OCI-LY3 (cell line): Measurements from ENCODE around the gene ABCA2.

Experiments
- H2AFZ ChIP-seq: fragments of 200-600, 300-600 bp; shearing (Covaris generic); 2 replicates; pipeline ENCODE4 v1.6.0; 2014; ENCODE audit warnings: antibody characterized with exemption, low read depth, low read length
- H3K27ac ChIP-seq: fragments of 200-600, 300-600 bp; sonication (generic); 2 replicates; pipeline ENCODE4 v1.5.1; 2014; ENCODE audit warnings: mild to moderate bottlenecking, low read length, moderate library complexity, mixed read lengths
- H3K27me3 ChIP-seq: fragments of 200-600, 300-600 bp; sonication (generic); 2 replicates; pipeline ENCODE4 v1.6.1; 2014; ENCODE audit warnings: low read depth, low read length, mixed read lengths
- H3K36me3 ChIP-seq: fragments of 200-600, 300-600 bp; sonication (generic); replicated peaks from 2 replicates; pipeline ENCODE3; 2014; ENCODE audit warnings: low read depth, low read length, mixed read lengths
- H3K4me1 ChIP-seq: fragments of 300-600, 200-600 bp; sonication (generic); 2 replicates; pipeline ENCODE4 v1.6.1; 2014; ENCODE audit warnings: low read length, mixed read lengths
- H3K4me2 ChIP-seq: fragments of 200-600, 300-600 bp; sonication (generic); 2 replicates; pipeline ENCODE4 v1.6.1; 2014; ENCODE audit warnings: low read length, mixed read lengths
- H3K4me3 ChIP-seq: fragments of 300-600, 200-600 bp; sonication (generic); 2 replicates; pipeline ENCODE4 v1.5.1; 2014; ENCODE audit warnings: antibody characterized with exemption, mild to moderate bottlenecking, low read length, moderate library complexity
- H3K79me2 ChIP-seq: fragments of 300-600, 200-600 bp; shearing (Covaris generic); 2 replicates; pipeline ENCODE4 v1.6.1; 2014; ENCODE audit warnings: mild to moderate bottlenecking, low read length, mixed read lengths
- H3K9ac ChIP-seq: fragments of 300-600, 200-600 bp; shearing (Covaris generic); 2 replicates; pipeline ENCODE4 v1.6.0; 2014; ENCODE audit warnings: mild to moderate bottlenecking, low read length, moderate library complexity
- H3K9me3 ChIP-seq: fragments of 200-600, 300-600 bp; shearing (Covaris generic); 2 replicates; pipeline ENCODE4 v1.6.1; 2014; ENCODE audit warnings: low read length, mixed read lengths; ENCODE audit not compliant: insufficient read depth
- H4K20me1 ChIP-seq: fragments of 200-600, 300-600 bp; sonication (generic); 2 replicates; pipeline ENCODE4 v1.6.1; 2016; ENCODE audit warnings: low read length, mixed read lengths; ENCODE audit not compliant: insufficient read depth
- EZH2phosphoT487 ChIP-seq: fragments of 200-600 bp; shearing (Covaris generic); IDR thresholded peaks from 2 replicates; pipeline ENCODE4 v1.6.1; 2018; ENCODE audit warnings: antibody characterized with exemption, mixed run types, low read depth
- TF ChIP-seq, protein P1 (sequence below): fragments of 200-600, 300-600 bp; sonication (generic); IDR thresholded peaks from 2 replicates; pipeline ENCODE4 v1.5.1; 2014; ENCODE audit warnings: antibody characterized with exemption, low read length, low read depth

Gene ABCA2

DNA sequence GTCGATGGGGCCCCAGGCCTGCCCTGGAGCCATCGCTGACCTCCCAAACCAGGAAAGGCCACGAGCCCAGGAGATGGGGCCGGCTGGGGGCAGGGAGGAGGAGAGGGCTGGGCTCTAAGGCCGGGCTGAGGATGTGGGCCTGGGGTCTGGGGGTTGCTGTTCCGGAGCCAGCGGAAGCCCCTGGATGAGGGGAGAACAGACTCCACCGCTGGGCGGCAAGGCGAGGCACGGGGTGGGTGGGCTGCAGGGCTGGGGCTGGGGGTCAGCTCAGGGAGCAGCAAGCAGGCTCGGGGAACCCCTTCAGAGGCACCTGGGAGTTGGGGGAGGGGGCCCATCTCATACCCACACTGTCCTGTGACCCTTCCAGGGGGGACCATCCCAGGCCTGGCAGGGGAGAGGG is 64.3 kb downstream of the ABCA2 start:
- Histone ChIP-seq H3K27me3 (no peaks in the 10 kb centered on the region), H3K9ac (no peak overlapping the region), H3K9me3 (no peaks in the 10 kb centered on the region), H3K27ac (no peak overlapping the region), H3K4me2 (no peak overlapping the region), H2AFZ (no peak overlapping the region), H3K4me1 (no peaks in the 10 kb centered on the region), H4K20me1 (no peaks in the 10 kb centered on the region), H3K36me3 (no peaks in the 10 kb centered on the region), H3K79me2 (no peaks in the 10 kb centered on the region), H3K4me3 (no peak overlapping the region)
- no peak for TF ChIP-seq EZH2phosphoT487
- TF ChIP-seq, protein P1, sequence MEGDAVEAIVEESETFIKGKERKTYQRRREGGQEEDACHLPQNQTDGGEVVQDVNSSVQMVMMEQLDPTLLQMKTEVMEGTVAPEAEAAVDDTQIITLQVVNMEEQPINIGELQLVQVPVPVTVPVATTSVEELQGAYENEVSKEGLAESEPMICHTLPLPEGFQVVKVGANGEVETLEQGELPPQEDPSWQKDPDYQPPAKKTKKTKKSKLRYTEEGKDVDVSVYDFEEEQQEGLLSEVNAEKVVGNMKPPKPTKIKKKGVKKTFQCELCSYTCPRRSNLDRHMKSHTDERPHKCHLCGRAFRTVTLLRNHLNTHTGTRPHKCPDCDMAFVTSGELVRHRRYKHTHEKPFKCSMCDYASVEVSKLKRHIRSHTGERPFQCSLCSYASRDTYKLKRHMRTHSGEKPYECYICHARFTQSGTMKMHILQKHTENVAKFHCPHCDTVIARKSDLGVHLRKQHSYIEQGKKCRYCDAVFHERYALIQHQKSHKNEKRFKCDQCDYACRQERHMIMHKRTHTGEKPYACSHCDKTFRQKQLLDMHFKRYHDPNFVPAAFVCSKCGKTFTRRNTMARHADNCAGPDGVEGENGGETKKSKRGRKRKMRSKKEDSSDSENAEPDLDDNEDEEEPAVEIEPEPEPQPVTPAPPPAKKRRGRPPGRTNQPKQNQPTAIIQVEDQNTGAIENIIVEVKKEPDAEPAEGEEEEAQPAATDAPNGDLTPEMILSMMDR: no peak

- Histone ChIP-seq H2AFZ (no peak overlapping the region), H3K27ac (no peak overlapping the region), H3K9me3 (no peaks in the 10 kb centered on the region), H3K27me3 (no peaks in the 10 kb centered on the region), H3K4me3 (no peak overlapping the region), H3K79me2 (no peaks in the 10 kb centered on the region), H4K20me1 (no peaks in the 10 kb centered on the region), H3K9ac (no peak overlapping the region), H3K36me3 (no peaks in the 10 kb centered on the region), H3K4me1 (no peaks in the 10 kb centered on the region), H3K4me2 (no peak overlapping the region)
- TF ChIP-seq, protein P1: no peak
- no peak for TF ChIP-seq EZH2phosphoT487
These were observed 64.7 kb downstream of the ABCA2 start for GRCh38 chr9:136963341-136963740.

- Histone ChIP-seq H3K27me3 (no peaks in the 10 kb centered on the region), H4K20me1 (no peaks in the 10 kb centered on the region), H2AFZ (no peak overlapping the region), H3K9ac (no peak overlapping the region), H3K4me1 (no peaks in the 10 kb centered on the region), H3K36me3 (no peaks in the 10 kb centered on the region), H3K4me3 (no peak overlapping the region), H3K79me2 (no peaks in the 10 kb centered on the region), H3K4me2 (no peak overlapping the region), H3K27ac (no peak overlapping the region), H3K9me3 (no peaks in the 10 kb centered on the region)
- no peak for TF ChIP-seq EZH2phosphoT487
- TF ChIP-seq, protein P1: no peak
These were observed 65.3 kb downstream of the ABCA2 start for GRCh38 chr9:136962701-136963248.

- no peaks in the 10 kb centered on the region for H3K27me3 ChIP-seq
- TF ChIP-seq, protein P1: no peak
- no peak for TF ChIP-seq EZH2phosphoT487
- no peaks in the 10 kb centered on the region for H3K36me3 ChIP-seq
- no peak overlapping the region for H3K4me2 ChIP-seq
- no peaks in the 10 kb centered on the region for H3K4me1 ChIP-seq
- no peak overlapping the region for H2AFZ ChIP-seq
- H3K4me3 ChIP-seq: no peak overlapping the region
- H3K9me3 ChIP-seq: no peaks in the 10 kb centered on the region
- H3K79me2 ChIP-seq: no peaks in the 10 kb centered on the region
- H4K20me1 ChIP-seq: no peaks in the 10 kb centered on the region
- no peak overlapping the region for H3K9ac ChIP-seq
- no peak overlapping the region for H3K27ac ChIP-seq
These were observed 65.9 kb downstream of the ABCA2 start for GRCh38 chr9:136962163-136962562.
